Choroid plexus epithelial cell (primary cell): Measurements from ENCODE around the gene SUPT5H.

Source experiments
- DNase-seq: peaks from one replicate; pipeline ENCODE4 v3.0.0-alpha.2; 2010; ENCODE audit warnings: low read depth
- H3K4me3 ChIP-seq: 2 replicates; pipeline ENCODE4 v1.5.1; 2011; ENCODE audit warnings: low read depth, mild to moderate bottlenecking, control low read depth, low read length, moderate library complexity
- TF ChIP-seq, protein P1 (sequence below): conservative IDR thresholded peaks from 2 replicates; pipeline ENCODE4 v1.5.1; 2011; ENCODE audit warnings: low read depth, mild to moderate bottlenecking, control low read depth, inconsistent platforms, low read length, moderate library complexity

The SUPT5H gene

DNA sequence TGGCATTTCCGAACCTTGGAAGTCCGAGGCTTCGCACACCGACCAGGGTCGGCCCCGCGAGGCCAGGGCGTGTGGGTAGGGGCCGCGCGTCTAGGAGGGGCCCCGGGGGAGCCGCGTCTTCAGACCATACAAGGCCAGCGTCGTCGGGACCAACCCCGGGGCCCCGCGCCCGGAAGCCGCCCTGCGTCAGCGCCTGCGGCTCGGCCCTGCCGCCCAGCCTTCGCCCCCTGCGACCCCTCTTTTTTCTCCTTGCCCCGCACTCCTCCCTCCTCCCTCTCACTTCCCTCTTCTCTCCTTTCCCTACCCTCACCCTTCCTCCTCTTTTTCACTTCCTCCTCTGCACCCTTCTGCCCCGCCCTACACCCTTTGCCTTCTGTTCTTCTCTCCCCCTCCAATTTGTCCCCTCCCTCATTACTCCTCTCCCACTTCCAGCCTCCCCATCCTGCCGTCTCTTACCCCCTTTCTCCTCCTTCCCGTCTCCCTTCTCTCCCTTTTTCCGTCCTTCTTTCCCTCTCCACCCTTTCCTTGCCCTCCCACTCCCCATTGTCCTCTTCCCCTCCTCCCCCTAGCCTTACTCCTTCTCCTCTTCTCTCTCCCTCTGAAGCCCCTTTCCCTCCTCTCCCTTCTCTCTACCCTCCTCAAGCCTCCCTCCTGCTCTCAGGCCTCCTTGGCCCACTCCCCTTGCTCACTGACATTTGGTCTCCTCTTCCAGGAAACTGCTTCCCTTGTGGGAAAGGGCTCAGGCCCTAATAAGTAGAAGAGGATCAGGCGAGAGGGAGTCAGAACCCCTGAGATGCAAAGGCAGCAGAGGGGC lies 35.2 kb upstream of the SUPT5H start:
- DNase-seq, result no peak
- TF ChIP-seq, protein P1, sequence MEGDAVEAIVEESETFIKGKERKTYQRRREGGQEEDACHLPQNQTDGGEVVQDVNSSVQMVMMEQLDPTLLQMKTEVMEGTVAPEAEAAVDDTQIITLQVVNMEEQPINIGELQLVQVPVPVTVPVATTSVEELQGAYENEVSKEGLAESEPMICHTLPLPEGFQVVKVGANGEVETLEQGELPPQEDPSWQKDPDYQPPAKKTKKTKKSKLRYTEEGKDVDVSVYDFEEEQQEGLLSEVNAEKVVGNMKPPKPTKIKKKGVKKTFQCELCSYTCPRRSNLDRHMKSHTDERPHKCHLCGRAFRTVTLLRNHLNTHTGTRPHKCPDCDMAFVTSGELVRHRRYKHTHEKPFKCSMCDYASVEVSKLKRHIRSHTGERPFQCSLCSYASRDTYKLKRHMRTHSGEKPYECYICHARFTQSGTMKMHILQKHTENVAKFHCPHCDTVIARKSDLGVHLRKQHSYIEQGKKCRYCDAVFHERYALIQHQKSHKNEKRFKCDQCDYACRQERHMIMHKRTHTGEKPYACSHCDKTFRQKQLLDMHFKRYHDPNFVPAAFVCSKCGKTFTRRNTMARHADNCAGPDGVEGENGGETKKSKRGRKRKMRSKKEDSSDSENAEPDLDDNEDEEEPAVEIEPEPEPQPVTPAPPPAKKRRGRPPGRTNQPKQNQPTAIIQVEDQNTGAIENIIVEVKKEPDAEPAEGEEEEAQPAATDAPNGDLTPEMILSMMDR, result no peak
- H3K4me3 ChIP-seq, result peak overlapping the region; percentile 78

DNA sequence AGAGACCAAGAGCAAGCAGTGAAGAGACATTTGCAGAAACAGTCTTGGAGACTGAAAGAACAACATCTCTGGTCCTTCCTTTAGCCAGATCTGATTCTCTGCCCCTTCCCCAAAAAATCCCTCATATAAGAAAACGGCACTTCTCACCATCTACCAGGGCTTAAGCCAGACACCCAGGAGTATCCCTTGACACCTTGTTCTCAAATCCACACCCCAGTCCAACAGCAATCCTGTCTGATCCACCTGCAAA lies 34.6 kb upstream of the SUPT5H start:
- H3K4me3 ChIP-seq, result peak overlapping the region; percentile 78
- DNase-seq, result no peak
- TF ChIP-seq, protein P1, result no peak

DNA sequence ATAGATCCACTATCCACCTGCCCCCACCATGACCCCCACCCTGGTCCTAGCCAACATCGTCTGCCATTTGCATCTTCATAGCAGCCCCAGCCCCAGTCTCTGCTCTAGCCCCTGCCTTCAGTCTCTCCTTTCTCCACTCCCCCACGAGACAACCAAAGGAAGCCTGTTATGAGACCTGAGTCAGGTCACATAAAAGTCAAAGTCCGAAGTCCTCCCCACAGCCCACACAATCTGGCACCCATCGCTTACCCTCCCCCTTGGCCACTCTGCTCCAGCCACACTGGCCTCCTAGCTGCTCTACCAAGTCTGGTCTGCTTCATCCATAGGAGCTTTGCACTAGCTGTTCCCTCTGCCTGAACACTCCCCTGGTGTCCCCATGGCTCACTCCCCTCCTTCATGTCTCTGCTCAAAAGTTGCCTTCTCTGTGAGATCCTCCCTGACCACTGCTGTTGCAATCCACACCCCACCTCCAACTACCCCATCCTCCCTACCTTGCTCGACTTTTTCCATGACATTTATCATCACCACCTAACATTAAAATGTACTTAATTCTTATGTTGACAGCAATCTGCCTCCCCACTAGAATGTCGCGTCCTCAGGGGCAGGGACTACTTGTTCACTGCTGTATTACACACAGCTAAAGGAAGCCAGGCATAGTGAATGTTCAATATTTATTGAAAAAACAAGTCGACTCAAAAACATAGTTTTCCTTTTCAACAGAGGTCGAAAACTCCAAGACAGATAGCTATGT lies 34.1 kb upstream of the SUPT5H start:
- peak overlapping the region; percentile 20 for H3K4me3 ChIP-seq
- TF ChIP-seq, protein P1, result no peak
- DNase-seq, result peak; percentile 70

DNA sequence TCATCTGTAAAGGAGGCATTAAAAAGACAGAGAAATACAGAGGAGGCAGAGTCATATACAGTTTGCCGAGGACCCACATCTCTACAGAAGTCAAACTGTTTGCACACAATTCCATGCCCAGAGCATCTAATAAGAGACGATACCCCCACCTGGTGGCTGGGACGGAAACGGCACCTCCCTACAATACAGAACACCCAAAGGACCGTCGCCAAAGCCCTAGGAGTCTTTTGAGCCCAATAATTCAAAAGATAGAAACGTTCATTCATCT lies 33.6 kb upstream of the SUPT5H start:
- TF ChIP-seq, protein P1, result peak; percentile 93
- peak; percentile 96 for DNase-seq
- peak overlapping the region; percentile 16 for H3K4me3 ChIP-seq

DNA sequence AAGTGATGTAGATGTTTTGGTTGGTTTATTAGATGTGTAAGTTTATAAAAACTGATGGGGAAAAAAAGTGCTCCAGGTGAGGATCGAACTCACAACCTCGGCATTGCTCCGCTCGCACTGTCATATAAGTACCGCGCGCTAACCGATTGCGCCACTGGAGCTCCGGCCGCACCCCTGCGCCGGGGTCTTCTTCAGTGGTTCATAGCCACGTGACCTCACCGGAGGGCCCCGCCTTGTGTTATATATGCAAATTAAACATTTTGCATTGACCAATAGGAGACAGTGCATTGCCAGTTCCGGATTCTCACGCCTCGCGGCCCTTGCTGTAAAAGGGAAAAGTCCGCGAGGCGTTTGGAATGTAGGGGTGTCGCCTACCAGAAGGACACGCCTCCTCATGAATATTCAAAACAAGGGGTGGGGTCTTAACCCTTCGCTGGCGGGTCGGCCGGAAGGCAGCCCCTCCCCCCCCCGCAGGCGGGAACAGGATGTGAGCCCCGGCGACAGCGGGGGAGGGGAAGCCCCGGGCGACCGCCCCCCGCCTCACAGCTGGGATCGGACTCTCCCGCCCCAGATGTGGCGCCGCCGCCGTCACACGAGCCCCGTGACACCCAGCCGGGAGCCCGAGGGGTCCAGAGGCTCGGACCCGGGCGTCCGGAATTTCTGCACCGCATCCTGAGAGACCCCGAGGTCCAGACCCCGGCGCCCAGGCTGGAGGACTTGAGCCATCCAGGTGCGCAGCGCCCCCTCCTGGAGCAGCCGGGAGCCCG lies 33.1 kb upstream of the SUPT5H start, which contains the start of gene PLEKHG2:
Gene PLEKHG2 (plus strand): TSS at position 570 of the 767 bp plus-strand sequence. CDS start 1,418 bp downstream, outside the sequence.
- peak; percentile 100 for DNase-seq
- peak within 1 kb of the TSS; percentile 86 for H3K4me3 ChIP-seq
- TF ChIP-seq, protein P1, result peak; percentile 75

DNA sequence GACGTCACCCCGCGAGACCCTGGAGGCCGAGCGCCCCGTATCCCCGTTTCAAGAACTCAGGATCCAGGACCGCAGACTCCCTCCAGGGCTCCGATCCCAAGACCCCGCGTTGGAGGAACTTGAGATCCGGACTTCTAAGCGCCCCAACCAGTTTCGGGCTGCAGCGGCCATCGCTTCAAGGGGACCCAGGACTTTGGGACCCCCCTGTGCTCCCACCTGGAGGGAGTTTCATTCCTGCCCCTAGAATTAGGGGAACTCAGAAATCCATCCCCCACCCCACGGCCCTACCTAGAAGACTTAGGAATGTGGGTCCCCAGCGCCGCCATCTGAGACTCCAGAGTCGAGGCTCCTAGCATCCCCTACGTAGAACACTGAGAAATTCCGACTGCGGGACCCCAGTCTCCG lies 32.5 kb upstream of the SUPT5H start:
- DNase-seq, result no peak
- TF ChIP-seq, protein P1, result no peak
- peak overlapping the region; percentile 86 for H3K4me3 ChIP-seq
